Islet precursor cell (in vitro differentiated cells): ENCODE data around the gene TADA2A.

ENCODE experiments used
- DNase-seq: peaks from one replicate; pipeline ENCODE4 v3.0.0-alpha.2; 2018

TADA2A gene

GRCh38 chr17:37406635-37407461 is at the start of gene TADA2A, which contains the start of gene ACACA:
TSS of gene TADA2A (plus strand) at chr17:37406886. CDS start at chr17:37411366, 4,480 bp downstream.
TSS of gene ACACA (minus strand) at chr17:37406836. CDS start at chr17:37406299, 537 bp downstream.
- peak; percentile 92 for DNase-seq

- DNase-seq, result peak; percentile 94
Observed at GRCh38 chr17:37358098-37358829, 48.4 kb upstream of the TADA2A start.

GRCh38 chr17:37358830-37359681 is 47.6 kb upstream of the TADA2A start:
- peak; percentile 100 for DNase-seq

GRCh38 chr17:37359682-37360188 is 47.0 kb upstream of the TADA2A start:
- DNase-seq, result no peak

GRCh38 chr17:37360632-37361031 is 46.1 kb upstream of the TADA2A start:
- DNase-seq, result no peak

- no peak for DNase-seq
Observed at GRCh38 chr17:37361543-37361942, 45.1 kb upstream of the TADA2A start.

GRCh38 chr17:37365589-37365988 is 41.1 kb upstream of the TADA2A start:
- DNase-seq, result no peak

- no peak for DNase-seq
Observed at GRCh38 chr17:37368577-37368976, 38.1 kb upstream of the TADA2A start.

- peak; percentile 92 for DNase-seq
Observed at GRCh38 chr17:37373530-37374159, 33.0 kb upstream of the TADA2A start.

- DNase-seq, result no peak
Observed at GRCh38 chr17:37375706-37376105, 31.0 kb upstream of the TADA2A start, which contains the start of gene C17orf78. TSS of gene C17orf78 (plus strand) at chr17:37375985. CDS start at chr17:37376093, 108 bp downstream.

GRCh38 chr17:37382056-37382455 is 24.6 kb upstream of the TADA2A start:
- no peak for DNase-seq

GRCh38 chr17:37384560-37385149 is 22.0 kb upstream of the TADA2A start:
- DNase-seq, result no peak

- no peak for DNase-seq
Observed at GRCh38 chr17:37385474-37385990, 21.2 kb upstream of the TADA2A start.

GRCh38 chr17:37386462-37386861 is 20.2 kb upstream of the TADA2A start:
- DNase-seq, result no peak

- DNase-seq, result no peak
Observed at GRCh38 chr17:37388266-37388665, 18.4 kb upstream of the TADA2A start.

GRCh38 chr17:37389160-37389559 is 17.5 kb upstream of the TADA2A start:
- no peak for DNase-seq

GRCh38 chr17:37391146-37391545 is 15.5 kb upstream of the TADA2A start:
- DNase-seq, result no peak

- peak; percentile 45 for DNase-seq
Observed at GRCh38 chr17:37392024-37392590, 14.6 kb upstream of the TADA2A start.

- no peak for DNase-seq
Observed at GRCh38 chr17:37393352-37393751, 13.3 kb upstream of the TADA2A start.

- DNase-seq, result no peak
Observed at GRCh38 chr17:37399265-37399803, 7.4 kb upstream of the TADA2A start.

- no peak for DNase-seq
Observed at GRCh38 chr17:37400505-37400904, 6.2 kb upstream of the TADA2A start.
